NOMO-1 treated with dmso at 0.1 percent for 144 hours (cell line): ENCODE measurements around the gene ATG10.
A peak's percentile ranks its signal among the peaks of the same experiment; 100 is the strongest.
"Not testable (repeated sequence)": the region's sequence is repeated elsewhere in the genome, so short reads cannot be mapped to it uniquely, and the experiment has no call there.

Experiments
- DNase-seq: peaks from one replicate; lab custom pipeline; 2025; ENCODE audit not compliant: unreplicated experiment; lab: John Stamatoyannopoulos, UW

Gene ATG10

DNA sequence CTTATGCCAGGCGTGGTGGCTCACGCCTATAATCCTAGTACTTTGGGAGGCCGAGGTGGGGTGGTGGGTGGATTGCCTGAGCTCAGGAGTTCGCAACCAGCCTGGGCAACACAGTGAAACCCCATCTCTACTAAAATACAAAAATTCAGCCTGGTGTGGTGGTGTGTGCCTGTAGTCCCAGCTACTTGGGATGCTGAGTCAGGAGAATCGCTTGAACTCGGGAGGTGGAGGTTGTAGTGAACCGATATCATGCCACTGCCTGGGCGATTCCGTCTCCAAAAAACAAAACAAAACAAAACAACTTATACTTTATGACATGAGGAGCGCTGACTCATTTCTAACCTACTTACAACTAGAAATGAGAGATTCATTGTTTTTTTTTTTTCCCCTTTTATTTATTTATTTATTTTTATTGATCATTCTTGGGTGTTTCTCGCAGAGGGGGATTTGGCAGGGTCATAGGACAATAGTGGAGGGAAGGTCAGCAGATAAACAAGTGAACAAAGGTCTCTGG is 10.4 kb downstream of the ATG10 start:
- DNase-seq: not testable (repeated sequence)

DNA sequence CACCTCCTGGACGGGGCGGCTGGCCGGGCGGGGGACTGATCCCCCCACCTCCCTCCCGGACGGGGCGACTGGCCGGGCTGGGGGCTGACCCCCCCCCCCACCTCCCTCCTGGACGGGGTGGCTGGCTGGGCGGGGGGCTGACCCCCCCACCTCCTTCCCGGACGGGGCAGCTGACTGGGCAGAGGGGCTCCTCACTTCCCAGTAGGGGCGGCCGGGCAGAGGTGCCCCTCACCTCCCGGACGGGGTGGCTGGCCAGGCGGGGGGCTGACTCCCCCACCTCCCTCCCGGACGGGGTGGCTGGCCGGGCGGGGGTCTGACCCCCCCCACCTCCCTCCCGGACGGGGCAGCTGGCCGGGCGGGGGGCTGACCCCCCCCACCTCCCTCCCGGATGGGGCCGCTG is 11.3 kb downstream of the ATG10 start:
- not testable (repeated sequence) for DNase-seq

DNA sequence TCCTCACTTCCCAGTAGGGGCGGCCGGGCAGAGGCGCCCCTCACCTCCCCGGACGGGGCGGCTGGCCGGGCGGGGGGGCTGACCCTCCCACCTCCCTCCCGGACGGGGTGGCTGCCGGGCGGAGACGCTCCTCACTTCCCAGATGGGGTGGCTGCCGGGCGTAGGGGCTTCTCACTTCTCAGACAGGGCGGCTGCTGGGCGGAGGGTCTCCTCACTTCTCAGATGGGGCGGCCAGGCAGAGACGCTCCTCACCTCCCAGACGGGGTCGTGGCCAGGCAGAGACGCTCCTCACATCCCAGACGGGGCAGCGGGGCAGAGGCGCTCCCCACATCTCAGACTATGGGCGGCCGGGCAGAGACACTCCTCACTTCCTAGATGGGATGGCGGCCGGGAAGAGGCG is 11.7 kb downstream of the ATG10 start:
- not testable (repeated sequence) for DNase-seq

DNA sequence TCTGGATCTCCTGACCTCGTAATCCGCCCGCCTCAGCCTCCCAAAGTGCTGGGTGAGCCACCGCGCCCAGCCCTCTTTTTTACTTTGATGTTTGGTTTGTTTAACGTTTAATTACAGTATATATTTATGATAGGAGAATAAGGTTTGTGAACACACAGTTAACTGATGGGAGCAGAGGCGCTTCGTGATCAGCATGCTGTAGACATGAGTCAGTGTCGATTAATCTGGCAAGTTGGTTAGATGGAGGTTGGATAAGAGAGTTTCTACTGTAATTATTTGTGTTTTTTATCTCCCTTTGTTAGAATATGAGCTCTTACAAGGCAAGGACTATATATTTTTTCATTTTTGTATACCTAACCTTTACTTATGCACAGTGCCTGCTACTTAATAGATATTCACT is 14.3 kb downstream of the ATG10 start:
- no peak for DNase-seq

DNA sequence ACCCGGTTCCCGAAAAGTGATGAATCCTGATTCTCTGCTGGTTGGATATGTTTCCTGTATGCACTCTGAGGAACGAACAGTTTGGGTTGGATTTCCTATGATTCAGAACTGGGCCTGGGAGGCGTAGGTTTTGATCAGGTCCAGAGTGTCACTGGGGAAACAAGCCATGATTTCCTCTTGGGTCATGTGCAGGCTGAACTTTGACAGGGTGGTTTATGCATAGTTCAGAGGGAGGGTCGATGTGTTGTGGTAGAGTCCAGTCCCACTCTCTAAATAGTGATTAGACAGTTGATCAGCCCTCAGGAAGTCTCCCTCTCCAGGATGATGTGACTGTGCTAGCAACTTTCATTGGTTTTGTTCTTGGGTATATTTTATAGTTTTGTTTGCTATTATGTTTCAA is 17.4 kb downstream of the ATG10 start:
- no peak for DNase-seq

DNA sequence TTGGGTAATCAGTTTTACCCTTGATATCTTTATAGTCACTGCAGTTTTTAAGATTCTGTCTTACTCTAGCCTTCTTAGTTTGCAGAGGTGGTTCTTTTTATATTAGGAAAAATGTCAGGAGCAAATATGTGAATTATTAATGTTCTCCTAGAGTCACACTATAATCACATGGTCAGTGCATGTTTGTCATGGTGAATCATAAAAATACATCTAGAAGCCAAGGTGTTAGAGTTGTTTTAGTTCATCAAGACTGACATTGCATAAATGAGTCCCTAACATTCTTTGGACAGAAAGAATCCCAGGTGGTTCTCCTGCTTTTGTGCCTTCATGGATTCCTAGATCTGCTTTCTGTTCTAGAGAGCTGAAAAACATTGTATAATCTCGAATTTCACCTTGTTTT is 22.9 kb downstream of the ATG10 start:
- no peak for DNase-seq

DNA sequence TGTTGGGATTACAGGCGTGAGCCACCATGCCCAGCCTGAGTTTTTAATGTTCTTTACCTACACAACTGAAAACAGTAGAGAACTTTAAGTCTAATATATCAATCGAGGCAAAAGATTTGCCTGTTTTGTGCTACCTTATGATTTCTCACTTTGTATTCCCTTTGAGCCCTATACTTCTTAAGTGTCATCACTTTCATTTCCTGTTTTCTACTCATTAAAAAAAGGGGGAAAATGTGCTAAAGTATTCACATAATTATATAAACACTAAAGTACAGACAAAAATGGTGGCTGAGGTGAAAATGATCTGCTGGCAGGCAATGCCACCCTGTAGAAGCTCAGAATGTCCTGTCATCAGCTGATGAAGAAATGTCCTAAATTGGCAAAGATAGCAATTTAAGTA is 23.6 kb downstream of the ATG10 start:
- no peak for DNase-seq

DNA sequence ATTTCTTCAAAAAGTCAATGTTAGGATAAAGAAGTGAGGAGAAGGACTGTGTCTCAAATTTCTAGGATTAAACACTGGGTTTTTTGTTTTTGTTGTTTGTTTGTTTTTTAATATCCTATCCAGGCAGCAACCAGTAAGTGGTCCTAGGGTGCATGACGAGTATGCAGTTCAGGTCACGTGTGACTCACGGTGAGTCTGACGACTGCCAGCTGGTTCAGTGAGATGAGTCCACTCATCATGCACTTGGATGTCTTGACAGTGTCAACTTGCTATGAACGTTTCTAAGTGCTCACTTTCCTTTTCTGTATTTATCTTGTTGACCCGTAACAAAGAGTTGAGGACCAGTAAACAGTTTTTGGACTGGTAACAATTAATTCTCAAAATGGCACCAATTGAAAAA is 32.7 kb downstream of the ATG10 start:
- no peak for DNase-seq

DNA sequence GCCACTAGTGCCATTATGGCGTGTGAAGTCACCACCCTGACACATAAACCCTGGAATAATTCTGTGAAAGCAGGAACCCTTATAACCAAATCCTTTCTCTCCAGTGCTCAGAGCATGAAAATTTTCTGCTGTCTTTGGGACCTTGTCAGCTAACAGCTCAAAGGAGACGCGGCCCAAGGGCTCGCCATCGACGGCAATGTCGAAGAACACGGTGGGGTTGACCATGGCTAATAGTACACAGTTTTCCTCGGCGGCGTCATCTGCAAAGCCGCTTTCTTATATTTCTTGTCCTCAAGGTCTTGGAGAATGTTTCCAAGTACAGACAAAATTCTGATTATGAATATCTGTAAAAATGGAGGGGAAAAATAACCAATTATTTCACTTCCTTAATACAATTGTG is 38.0 kb downstream of the ATG10 start:
- not testable (repeated sequence) for DNase-seq

DNA sequence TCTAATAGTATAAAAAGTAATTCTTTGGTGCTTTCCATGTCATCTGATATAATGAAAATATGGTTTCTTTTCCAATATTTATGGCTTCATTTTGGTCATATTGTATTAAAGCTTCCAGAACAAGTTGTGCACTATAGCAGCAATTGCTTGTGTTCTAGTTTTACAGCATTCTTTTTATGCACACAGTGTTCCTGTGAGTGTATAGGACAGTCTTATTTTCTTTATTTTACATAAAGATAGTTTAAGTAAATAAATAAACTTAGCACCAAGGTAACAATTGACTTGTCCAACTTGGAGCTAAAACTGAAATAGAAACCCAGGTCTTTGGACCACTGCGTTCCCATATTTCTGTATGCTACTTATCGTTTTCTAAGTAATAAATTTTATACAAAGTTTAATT is 38.9 kb downstream of the ATG10 start:
- no peak for DNase-seq

DNA sequence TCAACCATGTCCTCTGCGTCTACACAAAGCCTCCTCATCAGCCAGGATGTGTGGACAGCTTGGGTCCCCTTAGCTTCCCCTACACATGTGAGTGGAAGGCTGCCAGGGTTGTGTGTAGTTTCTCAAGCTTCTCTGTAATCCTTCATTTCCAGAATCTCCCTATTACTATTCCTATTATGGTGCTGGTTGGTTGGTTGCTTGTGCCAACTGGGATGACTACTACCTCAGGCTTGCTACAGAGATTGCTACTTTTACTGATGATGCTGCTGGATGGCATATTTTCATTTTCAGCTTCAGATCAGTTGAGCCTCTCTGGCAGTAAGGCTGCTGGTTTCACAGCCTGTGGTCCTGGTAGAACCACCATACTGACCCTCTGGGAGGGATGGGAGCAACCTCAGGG is 39.9 kb downstream of the ATG10 start:
- no peak for DNase-seq

DNA sequence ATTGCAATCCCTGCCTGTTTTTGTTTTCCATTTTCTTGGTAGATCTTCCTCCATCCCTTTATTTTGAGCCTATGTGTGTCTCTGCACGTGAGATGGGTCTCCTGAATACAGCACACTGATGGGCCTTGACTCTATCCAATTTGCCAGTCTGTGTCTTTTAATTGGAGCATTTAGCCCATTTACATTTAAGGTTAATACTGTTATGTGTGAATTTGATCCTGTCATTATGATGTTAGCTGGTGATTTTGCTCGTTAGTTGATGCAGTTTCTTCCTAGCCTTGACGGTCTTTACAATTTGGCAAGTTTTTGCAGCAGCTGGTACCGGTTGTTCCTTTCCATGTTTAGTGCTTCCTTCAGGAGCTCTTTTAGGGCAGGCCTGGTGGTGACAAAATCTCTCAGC is 42.8 kb downstream of the ATG10 start:
- DNase-seq: not testable (repeated sequence)

DNA sequence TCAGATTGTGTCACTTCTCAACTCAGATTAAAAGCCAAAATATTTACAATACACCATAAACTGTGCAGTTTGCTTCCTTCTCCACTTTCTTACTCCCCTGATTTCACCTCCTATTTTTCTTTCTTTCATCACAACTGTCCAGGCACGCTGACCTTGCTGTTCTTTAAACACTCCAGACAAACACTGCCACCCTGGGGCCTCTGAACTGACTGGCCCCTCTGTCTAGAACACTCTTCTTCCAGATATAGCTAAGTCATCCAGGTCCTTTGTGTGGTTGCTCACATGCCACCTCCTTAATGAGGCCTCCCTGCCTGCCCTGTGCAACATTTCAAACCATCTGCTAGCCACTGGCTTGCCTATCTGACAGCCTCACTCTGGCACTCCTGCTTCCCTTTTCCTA is 46.6 kb downstream of the ATG10 start:
- peak; percentile 93 for DNase-seq

DNA sequence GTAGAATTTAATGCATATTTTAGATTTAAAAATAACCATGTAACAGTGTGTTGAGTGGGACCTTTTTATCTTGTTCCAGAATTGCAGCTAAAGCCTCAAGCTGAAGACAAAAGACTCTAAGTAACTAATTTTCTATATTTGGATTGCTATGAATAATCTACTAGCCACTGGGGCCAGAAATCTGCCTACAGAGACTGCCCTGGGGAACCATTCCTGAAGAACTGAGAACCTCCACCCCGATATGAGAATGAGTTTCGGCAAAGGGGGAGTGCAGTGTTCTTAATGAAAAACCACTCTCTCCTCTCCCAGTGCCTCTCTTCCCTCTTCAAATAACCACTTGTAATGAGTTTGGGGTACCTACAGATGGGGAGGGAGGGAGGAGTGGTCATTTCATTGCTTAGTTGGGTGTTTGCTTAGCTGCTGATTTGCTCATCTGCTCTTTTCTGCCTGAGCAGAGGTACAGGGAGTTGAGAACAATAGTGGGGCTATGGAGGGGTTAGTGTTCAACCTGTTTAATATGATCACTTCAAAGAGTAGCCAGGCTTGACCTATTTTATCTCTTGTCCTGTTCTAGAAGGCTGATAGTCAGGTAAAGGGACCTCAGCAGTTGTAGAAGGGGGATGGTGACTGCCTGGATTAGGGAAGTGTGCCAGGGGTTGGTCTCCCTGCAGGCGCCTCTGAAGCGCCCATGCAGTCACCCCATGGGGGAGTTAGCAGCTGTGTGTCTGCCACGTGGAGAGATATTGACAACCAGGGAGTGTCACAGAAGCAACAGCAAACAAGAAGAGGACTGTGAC is 47.7 kb downstream of the ATG10 start:
- peak; percentile 17 for DNase-seq

DNA sequence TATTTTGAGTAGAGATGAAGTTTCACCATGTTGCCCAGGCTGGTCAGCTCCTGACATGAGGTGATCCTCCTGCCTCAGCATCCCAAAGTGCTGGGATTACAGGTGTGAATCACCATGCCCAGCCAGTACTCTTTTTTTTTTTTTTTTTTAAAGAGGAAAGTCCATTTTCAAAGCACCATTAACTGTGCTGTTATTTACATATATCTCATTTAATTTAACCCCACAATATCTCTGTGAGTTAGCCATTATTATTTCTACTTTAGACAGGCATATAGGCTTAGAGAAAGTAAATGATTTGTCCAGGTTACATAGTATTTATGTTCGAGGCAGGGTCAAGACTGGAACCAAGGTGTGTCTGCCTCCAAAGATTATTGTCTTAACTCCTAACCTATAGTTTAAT is 50.7 kb downstream of the ATG10 start:
- DNase-seq: no peak

DNA sequence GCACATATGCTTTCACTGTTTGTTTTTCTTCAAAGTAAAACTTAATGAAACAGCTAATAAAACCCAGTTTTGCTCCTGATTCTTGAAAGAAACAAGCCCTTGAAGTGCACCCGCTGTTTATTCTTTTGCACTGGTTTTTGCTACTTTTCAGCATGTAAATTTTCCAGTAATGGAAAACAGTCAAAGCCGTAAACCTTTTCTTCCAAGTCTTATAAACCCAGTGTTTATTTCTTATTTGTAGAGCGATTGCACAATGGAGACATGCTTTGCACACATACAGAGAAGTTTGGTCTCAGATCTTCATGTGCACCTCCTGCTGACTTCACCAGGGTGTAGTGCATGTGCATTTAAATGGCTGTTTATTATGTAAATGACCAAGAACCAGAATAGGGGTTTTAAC is 51.8 kb downstream of the ATG10 start:
- no peak for DNase-seq

DNA sequence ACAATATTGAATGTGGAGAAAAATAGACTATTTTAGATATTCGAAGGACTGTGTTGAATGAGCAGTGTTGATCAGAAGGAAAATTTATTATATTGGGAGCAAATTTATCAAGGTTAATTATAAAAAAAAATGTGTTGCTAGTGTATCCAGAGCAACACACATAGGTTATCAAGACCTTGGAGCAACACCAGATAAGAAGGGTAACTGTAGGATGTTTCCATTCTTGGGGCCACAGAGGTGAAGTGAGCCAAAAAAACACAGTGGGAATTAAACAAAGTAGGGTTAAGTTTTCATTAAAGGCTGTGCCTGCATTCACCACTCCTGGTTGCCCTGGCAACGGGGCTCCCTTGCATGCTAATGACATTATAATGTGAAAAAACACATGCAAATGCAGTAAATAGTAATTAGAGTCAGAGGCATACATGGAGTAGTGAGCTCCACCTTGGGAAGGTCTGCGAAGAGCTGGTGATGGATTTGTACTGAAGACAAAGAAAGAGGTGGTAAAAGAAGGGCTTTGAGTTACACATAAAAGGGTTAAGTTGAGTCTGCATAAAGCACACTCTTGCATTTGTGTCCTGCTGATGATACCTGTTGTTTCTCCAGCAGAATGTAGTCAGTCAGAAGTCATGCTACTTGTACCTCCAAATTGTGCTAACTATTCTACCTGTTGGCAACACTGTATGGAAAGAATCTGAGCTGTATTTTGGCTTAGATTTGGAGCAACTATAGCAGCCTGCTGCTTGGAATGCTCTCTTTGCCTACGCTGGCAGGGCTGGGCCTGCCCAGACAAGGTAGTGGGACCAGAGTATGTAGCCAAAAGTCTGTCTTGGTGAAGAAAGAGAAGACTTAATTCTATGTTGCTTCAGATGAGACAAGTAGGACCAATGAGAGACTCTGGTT is 59.6 kb downstream of the ATG10 start:
- no peak for DNase-seq

DNA sequence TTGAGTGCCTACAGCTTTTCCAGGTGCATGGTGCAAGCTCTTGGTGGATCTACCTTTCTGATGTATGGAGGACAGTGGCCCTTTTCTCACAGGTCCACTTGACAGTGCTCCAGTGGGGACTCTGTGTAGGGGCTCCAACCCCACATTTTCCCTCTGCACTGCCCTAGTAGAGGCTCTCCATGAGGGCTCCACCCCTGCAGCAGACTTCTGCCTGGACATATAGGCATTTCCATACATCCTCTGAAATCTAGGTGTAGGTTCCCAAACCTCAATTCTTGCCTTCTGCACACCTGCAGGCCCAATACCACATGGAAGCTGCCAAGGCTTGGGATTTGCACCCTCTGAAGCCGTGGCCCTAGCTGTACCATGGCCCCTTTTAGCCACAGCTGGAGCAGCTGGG is 71.1 kb downstream of the ATG10 start:
- DNase-seq: not testable (repeated sequence)

DNA sequence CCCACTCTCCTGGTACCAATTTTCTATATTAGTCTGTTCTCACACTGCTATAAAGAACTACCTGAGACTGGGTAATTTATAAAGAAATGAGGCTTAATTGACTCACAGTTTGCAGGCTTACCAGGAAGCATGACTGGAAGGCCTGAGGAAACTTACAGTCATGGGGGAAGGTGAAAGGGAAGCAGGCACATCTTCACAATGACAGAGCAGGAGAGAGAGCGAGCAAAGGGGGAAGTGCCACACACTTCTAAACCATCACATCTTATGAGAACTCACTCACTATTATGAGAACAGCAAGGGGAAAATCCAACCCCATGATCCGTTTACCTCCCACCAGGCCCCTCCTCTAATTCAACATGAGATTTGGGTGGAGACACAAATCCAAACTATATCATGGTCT is 72.2 kb downstream of the ATG10 start:
- peak; percentile 19 for DNase-seq

DNA sequence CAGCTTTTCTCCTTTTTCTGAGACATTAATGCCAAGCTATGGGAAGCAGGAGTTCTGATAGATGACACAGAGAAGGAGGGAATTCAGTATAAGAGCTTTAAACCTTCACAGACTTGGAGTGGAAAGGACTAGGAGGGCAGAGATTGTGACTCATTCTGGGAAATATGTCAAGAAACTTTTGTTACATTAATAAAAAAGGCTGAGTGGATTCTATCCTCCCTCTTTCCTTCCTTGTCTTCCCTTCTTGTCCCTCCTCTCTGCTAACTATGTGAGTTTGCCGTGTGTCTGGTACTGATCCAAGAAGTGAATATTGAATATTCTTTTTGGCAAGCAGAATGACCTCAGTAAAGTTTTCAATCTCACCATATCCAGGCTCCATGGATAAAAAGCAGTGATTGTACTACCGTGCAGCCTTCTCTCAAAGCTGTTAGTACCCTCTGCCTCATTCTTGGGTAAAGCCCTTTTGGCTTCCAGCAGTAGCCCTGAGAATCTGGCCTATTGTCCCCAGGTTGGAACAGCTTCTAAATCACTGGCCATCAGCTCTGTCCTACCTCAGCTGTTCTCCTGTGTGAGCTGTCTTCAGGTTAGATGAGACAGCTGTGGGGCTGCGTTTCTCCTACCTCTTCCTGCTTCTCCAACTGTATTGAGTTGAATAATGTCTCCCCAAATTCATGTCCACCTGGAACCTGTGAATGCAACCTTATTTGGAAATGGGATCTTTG is 73.9 kb downstream of the ATG10 start:
- no peak for DNase-seq

DNA sequence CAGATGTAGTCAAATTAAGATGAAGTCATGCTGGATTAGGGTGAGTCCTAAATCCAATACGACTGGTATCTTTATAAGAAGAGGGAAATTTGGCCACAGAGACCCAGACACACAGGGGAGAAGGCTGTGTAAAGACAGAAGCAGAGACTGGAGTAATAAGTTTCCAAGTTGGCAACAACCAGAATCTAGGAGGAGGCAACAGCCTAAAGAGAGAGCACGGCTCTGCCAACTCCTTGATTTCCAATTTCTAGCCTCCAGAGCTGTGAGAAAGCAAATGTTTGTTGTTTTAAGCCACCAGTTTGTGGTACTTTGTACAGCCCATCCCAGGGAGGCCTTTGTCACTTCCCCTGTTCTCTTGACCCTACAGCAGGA is 74.4 kb downstream of the ATG10 start:
- no peak for DNase-seq
